T-cell (primary cell): ENCODE measurements around the gene SEZ6L. TPM values are rescaled to one million over a fixed set of nuclear protein-coding genes. Genes with fewer than 3 reads are reported as not detected.

Source experiments
- ATAC-seq, 4 experiments: fragments of 200-7000 bp in 3 of 4; fragments of 150-1000 bp in 1 of 4; cut with Tn5 transposase; replicated peaks in 1 of 4; 1 replicate in 3 of 4; 2 replicates in 1 of 4; pipeline ENCODE4 v1.10.0; 2021; ENCODE audit warnings: moderate library complexity in 3 of 4, mild to moderate bottlenecking in 2 of 4, moderate number of reproducible peaks in 1 of 4
- CTCF ChIA-PET, 2 donors: fragments of 300-600 bp; sonication (Branson Sonifier 250); formaldehyde crosslinking; loops; one replicate each; lab custom pipeline; 2022; ENCODE audit warnings: antibody characterized with exemption in 2 of 2; lab: Charles Lee
- POLR2A ChIA-PET, 2 donors: fragments of 300-600 bp; sonication (Branson Sonifier 250); formaldehyde crosslinking; loops; one replicate each; lab custom pipeline; 2022; ENCODE audit warnings: antibody characterized with exemption in 2 of 2; lab: Charles Lee
- DNase-seq, 35 experiments: peaks; one replicate each; pipeline versions ENCODE4 v3.0.0 to v3.0.0-alpha.2; 2013 to 2023
- H3K27ac ChIP-seq: one replicate; pipeline ENCODE4 v1.5.1; 2013; ENCODE audit warnings: low read length
- H3K27me3 ChIP-seq, 2 experiments: replicated peaks in 1 of 2; 1 replicate in 1 of 2; 2 replicates in 1 of 2; pipeline versions ENCODE4 v1.6.1 to v1.7.0; 2013; ENCODE audit warnings: low read length in 1 of 2, mixed read lengths in 1 of 2; ENCODE audit not compliant: control insufficient read depth in 2 of 2, insufficient read depth in 2 of 2; ENCODE audit errors: extremely low read depth in 1 of 2
- H3K36me3 ChIP-seq, 2 donors: 1 replicate in 1 of 2; 2 replicates in 1 of 2; pipeline versions ENCODE4 v1.6.1 to v1.7.0; 2013; ENCODE audit warnings: low read length in 1 of 2; ENCODE audit not compliant: control insufficient read depth in 2 of 2, insufficient read depth in 1 of 2; ENCODE audit errors: extremely low read depth in 1 of 2
- H3K4me1 ChIP-seq, 2 experiments: 1 replicate in 1 of 2; 2 replicates in 1 of 2; pipeline versions ENCODE4 v1.6.1 to v1.7.0; 2013; ENCODE audit warnings: low read length in 2 of 2, mixed read lengths in 1 of 2; ENCODE audit not compliant: insufficient read depth in 2 of 2, control insufficient read depth in 1 of 2; ENCODE audit errors: extremely low read depth in 1 of 2
- H3K4me3 ChIP-seq, 2 donors: 1 replicate in 1 of 2; 2 replicates in 1 of 2; pipeline versions ENCODE4 v1.5.1 to v1.7.0; 2013; ENCODE audit warnings: mild to moderate bottlenecking in 2 of 2, low read length in 1 of 2, moderate library complexity in 1 of 2; ENCODE audit not compliant: control insufficient read depth in 1 of 2; ENCODE audit errors: extremely low read depth in 1 of 2
- H3K9me3 ChIP-seq: 2 replicates; pipeline ENCODE4 v1.7.0; 2013
- H3K27ac Mint-ChIP-seq, 2 donors: one replicate each; pipeline ENCODE4 v1.8.0; 2020 to 2021; ENCODE audit warnings: mild to moderate bottlenecking in 2 of 2, mixed read lengths in 2 of 2
- H3K27me3 Mint-ChIP-seq, 2 donors: one replicate each; pipeline ENCODE4 v1.8.0; 2021 to 2022; ENCODE audit warnings: mixed read lengths in 2 of 2
- H3K36me3 Mint-ChIP-seq: one replicate; pipeline ENCODE4 v1.8.0; 2021; ENCODE audit warnings: mixed read lengths
- H3K4me1 Mint-ChIP-seq, 3 donors: one replicate each; pipeline ENCODE4 v1.8.0; 2020 to 2022; ENCODE audit warnings: mixed read lengths in 3 of 3, mild to moderate bottlenecking in 1 of 3
- H3K4me3 Mint-ChIP-seq, 3 donors: one replicate each; pipeline ENCODE4 v1.8.0; 2020 to 2022; ENCODE audit warnings: mild to moderate bottlenecking in 3 of 3, mixed read lengths in 3 of 3, moderate library complexity in 3 of 3
- H3K9me3 Mint-ChIP-seq, 3 donors: one replicate each; pipeline ENCODE4 v1.8.0; 2020 to 2022; ENCODE audit warnings: mixed read lengths in 3 of 3
- WGBS: methylation state at CpG from one replicate; pipeline ENCODE4 v1.1.5; 2013; ENCODE audit warnings: missing lambda C conversion rate; ENCODE audit not compliant: insufficient coverage; 5-methylcytosine and 5-hydroxymethylcytosine counted together
- total RNA-seq, 35 experiments: library from RNA in 6 of 35; stranded (reverse) in 6 of 35; fragments of 120-200 nt in 1 of 35; gene quantifications; one replicate each; pipeline versions ENCODE4 v1.2.1 to v1.2.4 and lab custom pipeline; 2013 to 2026

The SEZ6L gene
- total RNA-seq, 5 donors from 2014 or later (not counting 1 experiment from before 2014, with no cell fraction given), result not detected

DNA sequence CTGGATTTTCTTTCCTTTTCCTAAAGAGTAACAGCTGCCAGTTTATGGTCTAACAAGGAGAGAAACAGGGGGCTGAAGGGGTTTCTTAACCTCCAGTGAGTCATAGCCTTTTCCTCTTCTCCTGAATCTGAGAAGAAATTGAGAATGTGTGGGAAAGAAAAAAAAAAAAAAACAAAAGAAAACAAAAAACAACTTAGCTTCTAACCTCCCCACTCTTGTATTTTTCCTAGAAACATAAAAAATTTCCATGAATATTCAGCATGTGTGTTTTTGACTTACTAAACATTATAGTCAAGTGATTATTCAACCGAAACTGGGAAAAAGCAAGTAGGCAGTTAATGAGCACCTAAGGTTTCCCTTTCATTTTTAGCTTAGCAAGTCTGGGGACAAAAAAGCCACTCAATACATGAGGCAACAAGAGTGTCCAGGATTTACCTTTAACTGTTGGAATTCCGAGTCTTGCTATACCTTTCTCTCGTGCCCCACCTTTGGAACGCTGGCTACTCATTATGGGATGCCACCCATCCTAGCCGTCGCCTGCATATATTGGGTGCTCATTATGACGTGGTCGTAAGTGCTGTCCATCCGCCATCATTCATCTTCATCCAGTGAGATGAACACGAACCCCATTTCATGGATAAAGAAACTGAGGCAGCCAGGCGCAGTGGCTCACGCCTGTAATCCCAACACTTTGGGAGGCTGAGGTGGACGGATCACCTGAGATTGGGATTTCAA lies 262.2 kb downstream of the SEZ6L start:
- ChIA-PET CTCF (interaction anchor here (0.6 to 0.7 kb wide), 3 partner anchors 28 to 153 kb away, joined by 3 to 4 read pairs (median 4); partner anchors contain the start of genes HPS4 (in 1 of the 2) and SRRD (in 1 of the 2)), POLR2A (interaction anchor here (0.6 to 2.0 kb wide), 3 partner anchors 23 to 52 kb away, joined by 3 to 8 read pairs (median 4); partner anchors contain the start of genes HPS4 (in 1 of the 2) and SRRD (in 1 of the 2))
- no peak overlapping the region for H3K27ac ChIP-seq
- Mint-ChIP-seq H3K36me3 (peaks cover 21% of the 10 kb centered on the region), H3K4me3 (peak overlapping the region; percentile 77 to 81 (median 80)), H3K27ac (no peak overlapping the region), H3K9me3 (no peaks in the 10 kb centered on the region), H3K4me1 (peaks cover 38 to 54% (median 43%) of the 10 kb centered on the region in 3 donors), H3K27me3 (no peaks in the 10 kb centered on the region)
- DNase-seq (no peak), ATAC-seq (no peak)
- H3K4me3 ChIP-seq, result no peak overlapping the region
- H3K4me1 ChIP-seq, result peaks cover 3 to 27% of the 10 kb centered on the region in 2 experiments
- H3K36me3 ChIP-seq, result peaks cover 0 to 16% of the 10 kb centered on the region in 2 donors
- H3K27me3 ChIP-seq, result peaks cover 0 to 4% of the 10 kb centered on the region in 2 experiments
- 84% methylated on average over 10 of the region's 13 CpGs for WGBS
- no peaks in the 10 kb centered on the region for H3K9me3 ChIP-seq

DNA sequence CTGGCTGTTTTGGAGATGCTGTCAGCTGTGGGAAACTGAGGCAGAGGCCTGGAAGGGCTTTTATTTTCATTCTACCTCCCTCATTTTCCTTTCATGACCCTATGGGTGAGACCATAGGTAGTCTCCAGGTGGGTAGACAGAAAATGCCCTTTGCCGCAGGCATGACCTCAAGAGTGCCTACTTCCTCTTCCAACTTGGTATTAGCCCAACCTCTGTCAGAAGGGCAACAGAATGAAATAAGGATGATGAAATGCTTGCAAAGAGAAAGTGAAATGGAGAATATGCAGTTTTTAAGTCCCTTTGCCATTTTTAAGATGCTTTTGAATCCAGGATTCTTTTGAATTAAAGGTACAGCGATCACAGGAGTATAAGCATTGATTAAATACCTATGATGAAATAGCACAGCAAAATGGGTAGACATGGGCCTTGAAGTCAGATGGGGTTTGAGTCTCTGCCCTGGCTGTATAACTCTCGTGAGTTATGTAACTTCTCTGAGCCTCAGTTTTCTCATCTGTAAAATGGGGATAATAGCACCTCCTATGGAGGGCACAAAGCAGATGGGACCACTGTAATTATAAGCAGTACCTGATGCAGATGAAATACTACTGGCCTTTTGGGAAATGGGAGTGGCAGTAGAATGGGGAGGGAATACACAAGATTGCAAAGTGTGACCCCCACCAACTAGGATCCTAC lies 263.5 kb downstream of the SEZ6L start:
- Mint-ChIP-seq H3K4me1 (peaks cover 41 to 54% (median 54%) of the 10 kb centered on the region in 3 donors), H3K4me3 (no peak overlapping the region), H3K9me3 (no peaks in the 10 kb centered on the region), H3K36me3 (peaks cover 21% of the 10 kb centered on the region), H3K27ac (no peak overlapping the region), H3K27me3 (no peaks in the 10 kb centered on the region)
- ChIA-PET CTCF (no interaction called here), POLR2A (no interaction called here)
- H3K36me3 ChIP-seq, result peaks cover 0 to 20% of the 10 kb centered on the region in 2 donors
- DNase-seq, result peak in 1 of 35 experiments; percentile 8
- H3K4me3 ChIP-seq, result no peak overlapping the region
- peaks cover 0 to 2% of the 10 kb centered on the region in 2 experiments for H3K27me3 ChIP-seq
- H3K9me3 ChIP-seq, result no peaks in the 10 kb centered on the region
- 83% methylated on average over 1 of the region's 3 CpGs for WGBS
- H3K27ac ChIP-seq, result no peak overlapping the region
- ATAC-seq, result no peak
- peaks cover 3 to 32% of the 10 kb centered on the region in 2 experiments for H3K4me1 ChIP-seq
